ENCODE results near the gene PKP2. TPM values are rescaled to one million over a fixed set of nuclear protein-coding genes. Genes with fewer than 3 reads are reported as not detected.

Gene PKP2
- total RNA-seq, 2 experiments from 2014 or later, result 0.22 to 0.31 TPM

DNA sequence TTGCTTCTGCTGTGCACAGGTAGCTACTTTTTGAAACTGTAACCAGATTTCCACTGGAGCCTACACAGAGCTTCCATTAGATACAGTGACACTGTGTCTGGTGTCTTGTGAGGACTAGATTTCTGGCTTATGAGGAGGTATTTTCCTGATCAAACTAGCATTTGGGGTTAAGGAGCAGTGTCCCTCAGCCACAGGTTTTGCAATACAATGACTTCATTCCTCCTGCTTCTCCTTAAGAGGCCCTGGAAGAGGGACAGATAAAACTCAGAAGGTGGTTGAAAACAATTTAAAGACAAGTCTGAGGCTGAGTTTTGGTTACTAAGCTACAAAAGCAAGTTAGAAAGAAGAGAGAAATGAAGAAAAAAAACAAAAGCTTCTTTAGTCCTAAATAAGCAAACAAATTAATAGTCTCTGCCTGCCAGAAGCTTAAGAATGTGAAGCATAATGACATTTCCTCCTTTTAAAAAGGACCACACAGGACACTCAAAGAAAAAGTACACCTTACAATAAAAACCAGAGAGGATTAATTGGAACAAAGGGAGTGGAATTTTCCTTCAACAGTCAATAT, 53.0 kb downstream of the PKP2 start:
- ATAC-seq (ENCODE audit: poor library complexity) (no peak), DNase-seq (no peak)
- peaks cover 4% of the 10 kb centered on the region for H3K27me3 Mint-ChIP-seq
- no peak overlapping the region for H3K27ac ChIP-seq (ENCODE audit: low read depth in 1 of 2, low read length in 2 of 2)
- no peaks in the 10 kb centered on the region for H3K36me3 Mint-ChIP-seq (ENCODE audit: low read depth)
- no peaks in the 10 kb centered on the region for H3K27me3 ChIP-seq (ENCODE audit: control insufficient read depth in 1 of 2, insufficient read depth in 2 of 2, low read length in 2 of 2)
- H3K9me3 Mint-ChIP-seq, result no peaks in the 10 kb centered on the region
- H3K4me3 Mint-ChIP-seq, result no peak overlapping the region
- H3K4me1 ChIP-seq (ENCODE audit: insufficient read depth, low read length), result no peaks in the 10 kb centered on the region
- intact Hi-C loops (cut with DNase I, micrococcal nuclease), result no loop called here
- no peak overlapping the region for H3K4me3 ChIP-seq (ENCODE audit: low read length)
- no peaks in the 10 kb centered on the region for H3K9me3 ChIP-seq (ENCODE audit: control insufficient read depth in 1 of 2, insufficient read depth in 1 of 2, low read length in 2 of 2)
- no peak overlapping the region for H3K27ac Mint-ChIP-seq
- no peaks in the 10 kb centered on the region for H3K36me3 ChIP-seq (ENCODE audit: insufficient read depth, low read length)
- TF ChIP-seq, protein P1, sequence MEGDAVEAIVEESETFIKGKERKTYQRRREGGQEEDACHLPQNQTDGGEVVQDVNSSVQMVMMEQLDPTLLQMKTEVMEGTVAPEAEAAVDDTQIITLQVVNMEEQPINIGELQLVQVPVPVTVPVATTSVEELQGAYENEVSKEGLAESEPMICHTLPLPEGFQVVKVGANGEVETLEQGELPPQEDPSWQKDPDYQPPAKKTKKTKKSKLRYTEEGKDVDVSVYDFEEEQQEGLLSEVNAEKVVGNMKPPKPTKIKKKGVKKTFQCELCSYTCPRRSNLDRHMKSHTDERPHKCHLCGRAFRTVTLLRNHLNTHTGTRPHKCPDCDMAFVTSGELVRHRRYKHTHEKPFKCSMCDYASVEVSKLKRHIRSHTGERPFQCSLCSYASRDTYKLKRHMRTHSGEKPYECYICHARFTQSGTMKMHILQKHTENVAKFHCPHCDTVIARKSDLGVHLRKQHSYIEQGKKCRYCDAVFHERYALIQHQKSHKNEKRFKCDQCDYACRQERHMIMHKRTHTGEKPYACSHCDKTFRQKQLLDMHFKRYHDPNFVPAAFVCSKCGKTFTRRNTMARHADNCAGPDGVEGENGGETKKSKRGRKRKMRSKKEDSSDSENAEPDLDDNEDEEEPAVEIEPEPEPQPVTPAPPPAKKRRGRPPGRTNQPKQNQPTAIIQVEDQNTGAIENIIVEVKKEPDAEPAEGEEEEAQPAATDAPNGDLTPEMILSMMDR (IDR thresholded peaks at IDR 0.05), result no peak
- no peaks in the 10 kb centered on the region for H3K4me1 Mint-ChIP-seq (ENCODE audit: low read depth)
- ChIA-PET POLR2A (no interaction called here), CTCF (interaction anchor here (0.9 kb wide), 1 partner anchor 10 kb away, joined by 3 read pairs; no protein-coding TSS in a partner anchor)

DNA sequence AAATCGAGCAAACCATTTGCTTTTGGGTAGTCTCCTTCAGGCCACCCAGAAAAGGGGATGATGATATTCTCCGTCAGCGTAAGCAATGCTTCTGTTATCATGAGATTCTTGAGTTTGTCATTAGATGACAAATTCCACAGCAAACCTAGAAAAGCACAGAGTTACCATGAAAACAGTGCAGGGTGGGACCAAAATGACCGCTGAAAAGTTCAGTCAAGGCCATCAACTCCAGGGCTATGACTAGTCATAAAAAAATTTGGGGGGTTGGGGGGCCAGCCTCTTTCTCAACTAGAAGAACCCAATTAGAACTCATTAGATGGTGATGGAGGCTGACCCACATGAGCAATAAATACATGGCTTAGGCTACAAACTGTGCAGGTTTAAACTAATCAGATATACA, 55.5 kb downstream of the PKP2 start:
- no peak overlapping the region for H3K27ac Mint-ChIP-seq
- H3K27me3 ChIP-seq (ENCODE audit: control insufficient read depth in 1 of 2, insufficient read depth in 2 of 2, low read length in 2 of 2), result no peaks in the 10 kb centered on the region
- no peaks in the 10 kb centered on the region for H3K36me3 ChIP-seq (ENCODE audit: insufficient read depth, low read length)
- no peaks in the 10 kb centered on the region for H3K4me1 ChIP-seq (ENCODE audit: insufficient read depth, low read length)
- H3K9me3 Mint-ChIP-seq, result no peaks in the 10 kb centered on the region
- POLR2A ChIA-PET, result no interaction called here
- H3K27ac ChIP-seq (ENCODE audit: low read depth in 1 of 2, low read length in 2 of 2), result no peak overlapping the region
- H3K4me3 ChIP-seq (ENCODE audit: low read length), result no peak overlapping the region
- intact Hi-C loops (cut with DNase I, micrococcal nuclease), result no loop called here
- ATAC-seq (ENCODE audit: poor library complexity), result no peak
- H3K27me3 Mint-ChIP-seq, result peaks cover 6% of the 10 kb centered on the region
- H3K4me3 Mint-ChIP-seq, result no peak overlapping the region
- CTCF ChIA-PET, result no interaction called here
- H3K4me1 Mint-ChIP-seq (ENCODE audit: low read depth), result no peaks in the 10 kb centered on the region
- DNase-seq, result no peak
- no peaks in the 10 kb centered on the region for H3K9me3 ChIP-seq (ENCODE audit: control insufficient read depth in 1 of 2, insufficient read depth in 1 of 2, low read length in 2 of 2)
- TF ChIP-seq, protein P1 (IDR thresholded peaks at IDR 0.05), result no peak
- no peaks in the 10 kb centered on the region for H3K36me3 Mint-ChIP-seq (ENCODE audit: low read depth)

DNA sequence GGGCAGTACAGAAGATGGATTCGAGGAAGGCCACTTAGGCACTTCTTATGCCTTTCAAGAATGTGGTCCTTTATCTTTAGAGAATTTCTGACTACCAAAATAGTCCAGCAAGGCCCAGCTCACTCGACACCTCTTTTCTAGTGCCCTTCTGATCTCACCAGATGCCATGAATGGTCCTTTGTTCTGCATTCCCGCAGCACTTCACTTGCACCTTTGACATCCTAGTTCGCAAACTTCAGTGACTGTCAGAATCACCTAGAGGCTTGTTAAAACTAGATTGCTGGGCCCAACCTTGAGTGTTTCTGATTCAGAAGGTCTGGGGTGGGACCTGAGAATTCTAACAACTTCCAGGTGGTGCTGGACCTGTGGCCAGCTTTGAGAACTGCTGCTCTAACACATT, 56.7 kb downstream of the PKP2 start:
- H3K4me3 ChIP-seq (ENCODE audit: low read length), result no peak overlapping the region
- Mint-ChIP-seq H3K4me3 (no peak overlapping the region), H3K27me3 (peaks cover 7% of the 10 kb centered on the region), H3K27ac (no peak overlapping the region), H3K36me3 (ENCODE audit: low read depth) (no peaks in the 10 kb centered on the region), H3K9me3 (no peaks in the 10 kb centered on the region), H3K4me1 (ENCODE audit: low read depth) (no peaks in the 10 kb centered on the region)
- no peak for ATAC-seq (ENCODE audit: poor library complexity)
- TF ChIP-seq, protein P1 (IDR thresholded peaks at IDR 0.05), result no peak
- H3K27me3 ChIP-seq (ENCODE audit: control insufficient read depth in 1 of 2, insufficient read depth in 2 of 2, low read length in 2 of 2), result no peaks in the 10 kb centered on the region
- H3K9me3 ChIP-seq (ENCODE audit: control insufficient read depth in 1 of 2, insufficient read depth in 1 of 2, low read length in 2 of 2), result no peaks in the 10 kb centered on the region
- H3K27ac ChIP-seq (ENCODE audit: low read depth in 1 of 2, low read length in 2 of 2), result no peak overlapping the region
- no peaks in the 10 kb centered on the region for H3K4me1 ChIP-seq (ENCODE audit: insufficient read depth, low read length)
- ChIA-PET CTCF (no interaction called here), POLR2A (no interaction called here)
- no peak for DNase-seq
- intact Hi-C loops (cut with DNase I, micrococcal nuclease), result no loop called here
- H3K36me3 ChIP-seq (ENCODE audit: insufficient read depth, low read length), result no peaks in the 10 kb centered on the region

All from CD4-positive, alpha-beta T cell (primary cell).